Upper lobe of right lung (tissue), 1 donor: ENCODE data around the gene FOXP1. TPM values are rescaled to one million over a fixed set of nuclear protein-coding genes. Genes with fewer than 3 reads are reported as not detected.

Source experiments
- ATAC-seq: fragments of 200-7000 bp; cut with Tn5 transposase; one replicate; pipeline ENCODE4 v1.9.1; 2020; ENCODE audit warnings: mild to moderate bottlenecking, moderate library complexity
- DNase-seq: peaks from one replicate; pipeline ENCODE4 v3.0.0-alpha.2; 2020
- H3K27ac ChIP-seq: fragments of 200-600 bp; one replicate; pipeline ENCODE4 v1.8.0; 2022
- H3K27me3 ChIP-seq: fragments of 200-600 bp; one replicate; pipeline ENCODE4 v1.8.0; 2022; ENCODE audit warnings: mild to moderate bottlenecking
- H3K36me3 ChIP-seq: fragments of 200-600 bp; one replicate; pipeline ENCODE4 v1.8.0; 2022
- H3K4me1 ChIP-seq: fragments of 200-600 bp; one replicate; pipeline ENCODE4 v1.8.0; 2022
- H3K4me3 ChIP-seq: fragments of 200-600 bp; one replicate; pipeline ENCODE4 v1.8.0; 2022; ENCODE audit warnings: mild to moderate bottlenecking
- H3K9me3 ChIP-seq: fragments of 200-600 bp; one replicate; pipeline ENCODE4 v1.8.0; 2022
- intact Hi-C: fragments of 100-400 bp; cut with DNase I; formaldehyde crosslinking; loops from one replicate; pipeline ENCODE4 v1.11.0; 2022
- total RNA-seq: library from RNA; stranded (reverse); fragmentation: NEBNext Ultra II Directional; extraction: Animal tissue kit (Norgen Biotek cat#: 25700); gene quantifications from one replicate; pipeline ENCODE4 v1.2.1, GENCODE V29; 2021
- TF ChIP-seq, protein P1 (sequence below): fragments of 200-600 bp; IDR thresholded peaks from one replicate; pipeline ENCODE4 v1.8.0; 2022; ENCODE audit warnings: antibody characterized with exemption
- donor health status: DM: no; HTN: yes; CAD: no; lungs with severe emphysema.

FOXP1 gene
- total RNA-seq, 1 donor from 2014 or later, result 140 TPM

DNA sequence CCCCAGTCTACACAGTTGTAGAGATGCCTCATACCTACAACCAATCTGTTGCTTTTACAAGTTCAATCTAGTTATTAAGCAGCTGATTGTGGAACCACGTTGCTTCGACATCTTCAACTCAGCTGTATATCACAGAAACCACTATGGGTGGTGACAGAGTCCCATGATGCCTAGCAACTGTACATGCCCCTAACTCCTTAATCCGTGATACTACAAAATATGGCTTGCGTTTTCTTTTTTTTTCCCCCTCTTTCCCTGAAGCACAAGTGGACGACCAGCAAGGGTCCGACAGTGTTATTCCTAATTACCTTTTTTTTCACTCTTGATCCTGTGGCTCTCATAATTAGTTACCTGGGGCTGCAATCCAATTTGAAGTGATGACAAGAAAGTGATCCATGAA is 478.6 kb downstream of the FOXP1 start:
- no peak for ATAC-seq
- TF ChIP-seq, protein P1, sequence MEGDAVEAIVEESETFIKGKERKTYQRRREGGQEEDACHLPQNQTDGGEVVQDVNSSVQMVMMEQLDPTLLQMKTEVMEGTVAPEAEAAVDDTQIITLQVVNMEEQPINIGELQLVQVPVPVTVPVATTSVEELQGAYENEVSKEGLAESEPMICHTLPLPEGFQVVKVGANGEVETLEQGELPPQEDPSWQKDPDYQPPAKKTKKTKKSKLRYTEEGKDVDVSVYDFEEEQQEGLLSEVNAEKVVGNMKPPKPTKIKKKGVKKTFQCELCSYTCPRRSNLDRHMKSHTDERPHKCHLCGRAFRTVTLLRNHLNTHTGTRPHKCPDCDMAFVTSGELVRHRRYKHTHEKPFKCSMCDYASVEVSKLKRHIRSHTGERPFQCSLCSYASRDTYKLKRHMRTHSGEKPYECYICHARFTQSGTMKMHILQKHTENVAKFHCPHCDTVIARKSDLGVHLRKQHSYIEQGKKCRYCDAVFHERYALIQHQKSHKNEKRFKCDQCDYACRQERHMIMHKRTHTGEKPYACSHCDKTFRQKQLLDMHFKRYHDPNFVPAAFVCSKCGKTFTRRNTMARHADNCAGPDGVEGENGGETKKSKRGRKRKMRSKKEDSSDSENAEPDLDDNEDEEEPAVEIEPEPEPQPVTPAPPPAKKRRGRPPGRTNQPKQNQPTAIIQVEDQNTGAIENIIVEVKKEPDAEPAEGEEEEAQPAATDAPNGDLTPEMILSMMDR, result no peak
- H3K27ac ChIP-seq, result no peak overlapping the region
- no peaks in the 10 kb centered on the region for H3K27me3 ChIP-seq
- no peaks in the 10 kb centered on the region for H3K9me3 ChIP-seq
- H3K4me3 ChIP-seq, result no peak overlapping the region
- peaks cover 48% of the 10 kb centered on the region for H3K4me1 ChIP-seq
- intact Hi-C loops, result no loop called here
- H3K36me3 ChIP-seq, result no peaks in the 10 kb centered on the region
- DNase-seq, result no peak

DNA sequence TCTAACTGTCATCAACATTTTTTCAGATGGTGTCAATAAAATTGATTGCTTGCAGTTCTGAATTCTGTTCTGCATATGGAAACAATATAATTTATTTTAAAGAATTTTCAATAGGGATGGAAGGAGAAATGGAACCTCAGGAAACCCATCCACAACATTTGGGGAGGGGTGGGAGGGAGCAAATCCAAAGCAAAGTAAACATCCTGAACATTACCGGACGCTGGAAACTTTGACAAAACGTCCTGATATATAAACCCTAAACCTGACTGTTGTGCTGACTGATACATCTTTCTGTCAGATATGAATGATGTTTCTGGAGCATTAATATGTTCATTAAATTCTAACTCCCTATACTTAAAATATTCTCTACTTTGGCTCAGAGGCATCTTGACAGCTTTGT is 479.0 kb downstream of the FOXP1 start:
- Histone ChIP-seq H3K27ac (no peak overlapping the region), H3K4me1 (peaks cover 48% of the 10 kb centered on the region), H3K27me3 (no peaks in the 10 kb centered on the region), H3K4me3 (no peak overlapping the region), H3K9me3 (no peaks in the 10 kb centered on the region), H3K36me3 (no peaks in the 10 kb centered on the region)
- ATAC-seq (no peak), DNase-seq (no peak)
- intact Hi-C loops, result no loop called here
- TF ChIP-seq, protein P1, result no peak

DNA sequence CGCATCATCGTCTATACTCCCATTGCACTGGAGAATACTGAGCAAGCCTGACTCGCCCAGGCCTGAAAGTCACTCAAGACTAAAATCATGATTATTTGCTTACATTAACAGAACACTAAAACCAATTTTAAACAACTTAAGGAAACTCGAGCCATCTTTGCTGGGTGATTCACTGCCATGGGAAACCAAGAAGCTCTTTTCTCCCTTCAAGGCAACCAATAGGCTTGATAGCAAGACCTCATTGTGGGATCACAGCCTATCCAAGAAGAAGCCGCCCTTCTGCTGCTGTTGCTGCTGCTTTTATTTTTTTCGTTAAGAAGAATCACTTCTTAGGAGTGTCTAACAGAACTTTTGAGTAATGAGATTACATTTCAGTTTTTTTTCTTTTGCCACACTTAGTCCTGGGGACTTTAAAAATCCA is 479.4 kb downstream of the FOXP1 start:
- intact Hi-C loops, result no loop called here
- H3K27ac ChIP-seq, result no peak overlapping the region
- H3K4me1 ChIP-seq, result peaks cover 48% of the 10 kb centered on the region
- ATAC-seq (no peak), DNase-seq (no peak)
- no peak overlapping the region for H3K4me3 ChIP-seq
- no peaks in the 10 kb centered on the region for H3K36me3 ChIP-seq
- H3K27me3 ChIP-seq, result no peaks in the 10 kb centered on the region
- TF ChIP-seq, protein P1, result no peak
- no peaks in the 10 kb centered on the region for H3K9me3 ChIP-seq

DNA sequence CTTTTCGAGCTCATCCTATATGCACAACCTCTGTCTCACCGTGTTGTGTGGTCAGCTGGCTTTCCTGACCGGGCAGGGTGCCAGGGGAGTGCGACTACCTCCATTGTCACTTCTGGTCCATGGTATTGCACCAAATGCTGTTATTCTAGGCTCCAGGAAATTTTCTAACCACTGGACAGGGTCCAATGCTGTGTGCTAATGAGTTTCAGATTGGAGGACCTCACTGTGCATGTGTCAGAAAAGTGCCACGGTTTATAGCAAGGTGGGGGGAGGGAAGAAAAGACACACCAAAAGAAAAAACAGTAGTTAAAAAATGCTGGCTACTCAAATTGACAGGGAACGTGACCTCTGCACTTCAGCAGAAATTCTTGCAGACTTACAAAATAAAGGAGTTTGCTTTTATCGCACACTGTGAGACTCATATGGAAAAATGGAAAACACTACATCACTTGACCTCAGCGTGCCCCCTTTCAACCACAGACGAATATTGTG is 480.1 kb downstream of the FOXP1 start:
- peaks cover 47% of the 10 kb centered on the region for H3K4me1 ChIP-seq
- no peaks in the 10 kb centered on the region for H3K9me3 ChIP-seq
- TF ChIP-seq, protein P1, result no peak
- DNase-seq (peak; percentile 66), ATAC-seq (peak; percentile 38)
- H3K36me3 ChIP-seq, result no peaks in the 10 kb centered on the region
- intact Hi-C loops, result no loop called here
- H3K4me3 ChIP-seq, result no peak overlapping the region
- H3K27ac ChIP-seq, result no peak overlapping the region
- no peaks in the 10 kb centered on the region for H3K27me3 ChIP-seq

DNA sequence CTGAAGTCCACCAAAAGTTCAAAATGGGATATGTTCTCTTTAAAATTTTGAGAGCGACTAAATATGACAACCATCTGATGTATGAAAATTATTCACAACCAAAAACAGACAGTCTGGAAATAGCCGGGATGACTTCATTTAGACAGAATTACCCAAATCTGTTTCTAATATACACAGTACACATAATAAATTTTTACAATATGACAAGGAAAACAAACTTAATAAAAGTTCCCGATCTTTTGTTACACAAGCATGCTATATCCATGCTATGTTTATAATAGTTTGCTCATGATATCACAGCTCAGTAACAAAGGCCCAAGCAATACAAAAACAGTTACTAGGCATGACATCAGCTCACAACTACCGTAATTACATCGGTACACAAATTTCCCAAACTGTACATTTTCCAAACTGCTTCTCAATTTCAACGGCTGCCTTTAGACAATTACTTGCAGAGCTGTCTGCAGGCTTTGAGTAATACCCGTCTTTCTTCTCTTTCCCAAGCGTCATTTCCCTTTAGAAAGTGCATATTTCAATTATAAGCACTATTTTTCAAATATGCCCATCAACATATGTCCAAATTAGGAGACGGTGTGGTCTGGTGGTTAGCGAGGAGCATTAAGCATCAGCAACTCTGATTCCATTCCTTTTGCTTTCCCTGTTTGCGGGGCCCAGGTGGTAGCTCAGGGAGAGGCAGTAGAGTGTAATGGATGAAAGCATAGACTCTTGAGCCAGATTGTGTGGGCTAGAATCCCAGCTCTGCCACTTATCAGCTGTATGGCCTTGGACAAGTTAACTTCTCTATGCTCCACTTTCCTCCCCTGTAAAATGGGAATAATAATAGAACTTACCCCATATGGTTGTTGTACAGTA is 481.2 kb downstream of the FOXP1 start:
- Histone ChIP-seq H3K4me3 (no peak overlapping the region), H3K9me3 (no peaks in the 10 kb centered on the region), H3K4me1 (peaks cover 36% of the 10 kb centered on the region), H3K36me3 (no peaks in the 10 kb centered on the region), H3K27ac (peak overlapping the region; percentile 63), H3K27me3 (no peaks in the 10 kb centered on the region)
- intact Hi-C loops, result no loop called here
- TF ChIP-seq, protein P1, result no peak
- DNase-seq, result no peak
- peak; percentile 57 for ATAC-seq
